ENCODE measurements around the gene KCNT1. TPM values are rescaled to one million over a fixed set of nuclear protein-coding genes. Genes with fewer than 3 reads are reported as not detected.

KCNT1 gene
- total RNA-seq, 1 experiment from 2014 or later = 0.68 TPM

DNA sequence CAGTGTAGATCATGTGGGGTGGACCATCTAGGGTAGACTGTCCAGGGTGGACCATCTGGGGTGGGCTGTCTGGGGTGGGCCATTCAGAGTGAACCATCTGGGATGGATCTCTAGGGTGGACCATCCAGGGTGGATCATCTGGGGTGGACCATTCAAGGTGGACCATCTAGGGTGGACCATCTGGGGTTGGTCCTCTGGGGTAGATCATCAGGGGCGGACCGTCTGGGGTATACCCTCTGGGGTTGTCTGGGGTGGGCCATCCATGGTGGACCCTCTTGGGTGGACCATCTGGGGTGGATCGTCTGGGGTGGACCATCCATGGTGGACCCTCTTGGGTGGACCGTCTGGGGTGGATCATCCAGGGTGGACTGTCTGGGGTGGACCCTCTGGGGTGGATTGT, 64.3 kb downstream of the KCNT1 start:
- H4K20me1 ChIP-seq (ENCODE audit: control insufficient read depth, insufficient read depth, insufficient read length) = no peaks in the 10 kb centered on the region
- Mint-ChIP-seq H3K4me3 (no peak overlapping the region), H3K27ac (peak overlapping the region in 1 of 3 experiments; percentile 62; a peak in 1 of 7 replicates), H3K36me3 (ENCODE audit: insufficient read depth in 1 of 3, low read depth in 3 of 3) (peaks cover 0 to 10% (median 4%) of the 10 kb centered on the region in 3 experiments; a peak in 4 of 7 replicates), H3K9me3 (peaks cover 12 to 22% of the 10 kb centered on the region in 2 experiments), H3K27me3 (ENCODE audit: low read depth) (no peaks in the 10 kb centered on the region), H3K4me1 (no peaks in the 10 kb centered on the region)
- H4K8ac ChIP-seq (replicated peaks; ENCODE audit: insufficient read length, low read depth, low read length) = no peak overlapping the region
- no peak overlapping the region for H3K18ac ChIP-seq (ENCODE audit: insufficient read length, low read depth, low read length)
- no peak overlapping the region for H2AFZ ChIP-seq (ENCODE audit: low read length)
- no peak overlapping the region for H2BK15ac ChIP-seq (ENCODE audit: low read depth, low read length)
- H3K4ac ChIP-seq (ENCODE audit: low read depth, low read length) = no peak overlapping the region
- H2BK120ac ChIP-seq (ENCODE audit: low read depth, low read length, poor library complexity, severe bottlenecking) = no peak overlapping the region
- TF ChIP-seq, protein P1, sequence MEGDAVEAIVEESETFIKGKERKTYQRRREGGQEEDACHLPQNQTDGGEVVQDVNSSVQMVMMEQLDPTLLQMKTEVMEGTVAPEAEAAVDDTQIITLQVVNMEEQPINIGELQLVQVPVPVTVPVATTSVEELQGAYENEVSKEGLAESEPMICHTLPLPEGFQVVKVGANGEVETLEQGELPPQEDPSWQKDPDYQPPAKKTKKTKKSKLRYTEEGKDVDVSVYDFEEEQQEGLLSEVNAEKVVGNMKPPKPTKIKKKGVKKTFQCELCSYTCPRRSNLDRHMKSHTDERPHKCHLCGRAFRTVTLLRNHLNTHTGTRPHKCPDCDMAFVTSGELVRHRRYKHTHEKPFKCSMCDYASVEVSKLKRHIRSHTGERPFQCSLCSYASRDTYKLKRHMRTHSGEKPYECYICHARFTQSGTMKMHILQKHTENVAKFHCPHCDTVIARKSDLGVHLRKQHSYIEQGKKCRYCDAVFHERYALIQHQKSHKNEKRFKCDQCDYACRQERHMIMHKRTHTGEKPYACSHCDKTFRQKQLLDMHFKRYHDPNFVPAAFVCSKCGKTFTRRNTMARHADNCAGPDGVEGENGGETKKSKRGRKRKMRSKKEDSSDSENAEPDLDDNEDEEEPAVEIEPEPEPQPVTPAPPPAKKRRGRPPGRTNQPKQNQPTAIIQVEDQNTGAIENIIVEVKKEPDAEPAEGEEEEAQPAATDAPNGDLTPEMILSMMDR (conservative IDR thresholded peaks at IDR 0.05) = no peak
- H2AK5ac ChIP-seq (ENCODE audit: insufficient read length, low read length) = no peak overlapping the region
- no peak for DNase-seq
- no peak overlapping the region for H4K5ac ChIP-seq (ENCODE audit: insufficient read length, low read depth, low read length)
- no peaks in the 10 kb centered on the region for H3K27me3 ChIP-seq (ENCODE audit: insufficient read depth, low read length)
- H3K79me2 ChIP-seq (ENCODE audit: insufficient read depth, low read length) = no peaks in the 10 kb centered on the region
- no peak overlapping the region for H2BK5ac ChIP-seq (ENCODE audit: insufficient read length, low read length)
- H3K14ac ChIP-seq (ENCODE audit: insufficient read depth, low read length) = no peak overlapping the region
- H3K9ac ChIP-seq (ENCODE audit: extremely low read depth, insufficient read length, low read length) = no peak overlapping the region
- H3K23me2 ChIP-seq (ENCODE audit: insufficient read length, low read depth, low read length, poor library complexity, severe bottlenecking) = no peaks in the 10 kb centered on the region
- H3K79me1 ChIP-seq (ENCODE audit: insufficient read depth, low read depth, low read length, poor library complexity, severe bottlenecking) = no peaks in the 10 kb centered on the region
- H3K9me3 ChIP-seq (ENCODE audit: control insufficient read depth, low read depth, low read length) = peaks cover 4% of the 10 kb centered on the region
- no peaks in the 10 kb centered on the region for H3K4me1 ChIP-seq (ENCODE audit: insufficient read depth, low read length)
- no peak overlapping the region for H3K56ac ChIP-seq (ENCODE audit: insufficient read length, low read depth, low read length)
- H3K27ac ChIP-seq (ENCODE audit: insufficient read length, low read depth, low read length) = no peak overlapping the region
- no peak overlapping the region for H3K4me2 ChIP-seq (ENCODE audit: insufficient read depth, insufficient read length, low read length)
- no peak overlapping the region for H4K91ac ChIP-seq (ENCODE audit: insufficient read length, low read depth, low read length)
- H2BK20ac ChIP-seq (ENCODE audit: low read depth, low read length, poor library complexity, severe bottlenecking) = no peak overlapping the region
- no peak overlapping the region for H2BK12ac ChIP-seq (ENCODE audit: insufficient read length, low read depth, low read length)
- no peak overlapping the region for H3T11ph ChIP-seq (ENCODE audit: low read length)
- no peak overlapping the region for H3K23ac ChIP-seq (ENCODE audit: insufficient read length, low read depth, low read length)
- WGBS (ENCODE audit: extremely low coverage, insufficient read length, low lambda C conversion rate) = no CpG with 5 or more reads among the region's 4 CpGs
